Omental fat pad (tissue), 4 donors: ENCODE measurements around the gene CTNND2. TPM values are rescaled to one million over a fixed set of nuclear protein-coding genes. Genes with fewer than 3 reads are reported as not detected.

Source experiments
- ATAC-seq: fragments of 150-250 bp; one replicate; pipeline ENCODE4 v1.9.1; 2016; ENCODE audit warnings: mild to moderate bottlenecking, moderate library complexity; ENCODE audit not compliant: low FRiP score
- DNase-seq: peaks from one replicate; pipeline ENCODE4 v3.0.0-alpha.2; 2019; ENCODE audit warnings: low spot score
- CTCF ChIP-seq, 3 donors: fragments of 450-650 bp; IDR thresholded peaks; one replicate each; pipeline ENCODE4 v1.5.1; 2016 to 2017; ENCODE audit warnings: antibody characterized with exemption in 3 of 3, mild to moderate bottlenecking in 3 of 3, moderate library complexity in 2 of 3
- total RNA-seq, 4 donors: library from RNA; depleted of rRNA; stranded (reverse); fragments of >200 nt; gene quantifications; one replicate each; pipeline ENCODE4 v1.1.0, GENCODE V29; 2016

Gene CTNND2
- total RNA-seq, 4 donors from 2014 or later, result 0.16 to 1.3 (median 0.64) TPM

GRCh38 chr5:11476866-11477265 is 427.4 kb downstream of the CTNND2 start:
- ATAC-seq (no peak), DNase-seq (no peak)
- no peak for TF ChIP-seq CTCF (IDR thresholded peaks at IDR 0.05)

DNA sequence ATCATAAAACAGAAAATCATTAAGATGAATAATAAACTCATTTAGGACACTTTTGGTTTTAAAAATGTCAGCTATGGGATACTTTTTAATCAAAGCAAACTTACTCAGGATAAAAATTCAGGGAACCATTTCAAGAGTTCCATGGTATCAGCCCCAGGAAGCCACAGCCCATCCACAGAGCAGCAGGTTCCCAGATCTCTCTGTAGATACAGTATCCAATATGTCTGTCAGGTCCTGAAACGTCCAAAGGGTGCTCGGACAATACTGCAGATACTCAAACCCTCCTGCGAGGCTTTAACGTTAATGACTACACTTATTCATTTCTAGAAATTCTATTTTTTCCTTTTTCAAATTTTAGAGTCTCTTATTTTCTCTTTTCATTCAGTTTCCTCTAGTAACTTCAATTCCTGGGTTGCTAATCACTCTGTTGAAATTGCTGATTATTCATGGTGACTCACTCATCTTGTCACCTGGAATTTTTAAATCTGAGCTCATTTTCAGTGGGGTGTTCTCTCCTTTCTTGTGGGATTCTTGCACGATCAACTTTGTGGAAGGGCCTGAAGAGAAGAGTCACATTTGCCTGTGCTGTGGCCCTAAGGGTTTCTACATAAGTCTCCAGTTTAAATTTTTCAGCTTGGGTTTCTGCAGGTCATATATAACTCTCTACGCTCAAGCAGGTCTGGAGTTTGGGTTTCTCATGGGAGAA is 435.8 kb downstream of the CTNND2 start:
- TF ChIP-seq CTCF (IDR thresholded peaks at IDR 0.05), result no peak
- DNase-seq, result no peak

DNA sequence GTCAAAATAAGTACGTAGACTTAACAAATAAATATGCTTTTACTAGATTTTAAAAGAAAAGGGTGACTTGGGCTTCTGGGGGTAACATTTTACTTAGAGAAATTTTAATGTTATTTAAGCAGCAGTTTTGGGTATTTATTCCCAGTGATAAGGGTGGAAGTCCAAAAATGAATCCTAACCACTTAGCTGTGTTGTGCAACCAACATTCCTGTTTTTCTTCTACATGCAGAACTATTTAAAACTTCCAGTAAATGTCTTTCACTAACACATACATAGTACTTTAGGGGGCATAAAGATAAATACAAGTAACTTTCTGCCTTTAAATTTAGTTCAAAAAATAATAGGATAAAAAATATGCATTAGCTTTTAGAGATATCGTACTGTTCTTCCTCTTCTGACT is 436.7 kb downstream of the CTNND2 start:
- no peak for DNase-seq
- ATAC-seq, result peak; percentile 71
- TF ChIP-seq CTCF (IDR thresholded peaks at IDR 0.05), result no peak

More for the DNA sequence above, 435.8 kb downstream of the CTNND2 start:
- ATAC-seq, result peak; percentile 77

- DNase-seq, result no peak
- TF ChIP-seq CTCF (IDR thresholded peaks at IDR 0.05), result no peak
- no peak for ATAC-seq
These were observed 444.5 kb downstream of the CTNND2 start for GRCh38 chr5:11459716-11460115.

GRCh38 chr5:11455505-11455904 is 448.7 kb downstream of the CTNND2 start:
- ATAC-seq, result no peak
- TF ChIP-seq CTCF (IDR thresholded peaks at IDR 0.05), result no peak

GRCh38 chr5:11452852-11453251 is 451.4 kb downstream of the CTNND2 start:
- no peak for DNase-seq
- no peak for ATAC-seq
- no peak for TF ChIP-seq CTCF (IDR thresholded peaks at IDR 0.05)

More at GRCh38 chr5:11455505-11455904, 448.7 kb downstream of the CTNND2 start:
- no peak for DNase-seq

DNA sequence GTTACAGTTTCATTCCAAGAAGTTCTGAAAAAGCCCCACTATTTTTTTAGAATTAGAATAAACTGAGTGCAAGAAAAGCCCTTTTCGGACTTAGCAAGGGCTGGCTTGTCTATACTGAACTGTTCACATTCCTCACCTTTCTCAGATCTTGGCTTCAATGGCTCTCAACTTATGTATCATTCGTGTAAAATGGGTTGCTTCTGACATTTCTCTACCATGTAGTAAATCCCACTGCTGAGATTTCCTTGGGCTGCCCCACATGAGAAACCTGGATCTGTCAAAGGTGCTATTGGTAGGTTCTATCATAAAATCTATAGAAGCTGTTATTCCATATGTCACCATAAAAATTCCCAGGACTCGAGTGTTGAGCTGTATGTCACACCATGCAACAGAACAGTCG is 454.3 kb downstream of the CTNND2 start:
- no peak for TF ChIP-seq CTCF (IDR thresholded peaks at IDR 0.05)
- no peak for ATAC-seq
- DNase-seq, result no peak
